ENCODE results near the gene WLS. TPM values are rescaled to one million over a fixed set of nuclear protein-coding genes. Genes with fewer than 3 reads are reported as not detected.

The WLS gene
- total and polyA plus RNA-seq, 2 donors (not counting 1 experiment from before 2014, with no cell fraction given) = 0.49 TPM; not detected in 1

DNA sequence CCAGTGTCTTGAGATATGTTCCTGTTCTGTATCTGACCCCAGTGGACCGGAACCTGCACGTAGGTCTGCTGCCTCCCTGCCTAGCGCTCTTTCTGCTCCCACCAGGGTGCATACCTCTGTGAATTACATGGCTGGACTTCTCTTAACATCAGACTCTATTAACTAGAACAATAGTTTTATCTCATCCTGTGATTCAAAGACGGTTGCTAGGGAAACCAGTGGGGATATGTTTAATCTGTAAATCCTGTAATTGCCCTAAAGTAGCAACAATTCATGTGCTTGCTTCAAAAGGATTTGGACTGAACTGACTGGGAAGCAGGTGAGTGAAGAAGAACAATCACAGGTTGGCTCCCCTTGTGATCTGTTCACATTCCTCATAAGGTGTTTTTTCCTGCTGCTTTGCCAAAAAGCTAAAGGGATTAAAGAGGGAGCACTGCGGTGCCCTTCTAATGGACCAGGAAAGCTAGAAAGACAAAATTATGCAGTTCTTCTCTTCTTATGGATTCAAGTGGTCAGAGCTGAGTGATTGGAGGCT is 129.2 kb downstream of the WLS start:
- Mint-ChIP-seq H3K9me3 (ENCODE audit: insufficient read depth) (no peaks in the 10 kb centered on the region), H3K4me1 (no peaks in the 10 kb centered on the region), H3K4me3 (no peak overlapping the region), H3K27me3 (peaks cover 26% of the 10 kb centered on the region), H3K27ac (no peak overlapping the region)
- ChIA-PET CTCF (interaction anchor here (1.7 to 2.1 kb wide), 3 partner anchors 11 to 17 kb away, joined by 4 to 13 read pairs (median 7); no protein-coding TSS in a partner anchor), POLR2A (no interaction called here)
- ATAC-seq (ENCODE audit: low read depth) = no peak
- Histone ChIP-seq H4K20me1 (ENCODE audit: control insufficient read depth, insufficient read depth, low read length, poor library complexity, severe bottlenecking) (no peaks in the 10 kb centered on the region), H3K4me2 (replicated peaks; ENCODE audit: low read depth, low read length, poor library complexity, severe bottlenecking) (no peak overlapping the region), H3K9ac (ENCODE audit: low read length) (no peak overlapping the region), H3K27me3 (replicated peaks in 1 of 4; ENCODE audit: control extremely low read depth in 1 of 4, control insufficient read depth in 3 of 4, insufficient read depth in 4 of 4, low read length in 3 of 4) (peaks cover 0 to 5% (median 0%) of the 10 kb centered on the region in 4 experiments), H3K36me3 (replicated peaks in 1 of 2; ENCODE audit: control extremely low read depth in 1 of 2, control insufficient read depth in 1 of 2, extremely low read depth in 1 of 2, insufficient read depth in 2 of 2, low read length in 1 of 2) (no peaks in the 10 kb centered on the region), H3K9me3 (ENCODE audit: control extremely low read depth in 1 of 3, control insufficient read depth in 2 of 3, insufficient read depth in 1 of 3, low read length in 2 of 3) (no peaks in the 10 kb centered on the region), H3K4me1 (ENCODE audit: control insufficient read depth in 2 of 2, insufficient read depth in 2 of 2, low read length in 2 of 2) (no peaks in the 10 kb centered on the region), H3K79me2 (ENCODE audit: control insufficient read depth, insufficient read depth, low read length) (no peaks in the 10 kb centered on the region), H3K4me3 (ENCODE audit: control extremely low read depth in 1 of 5, extremely low read depth in 1 of 5, insufficient read depth in 1 of 5, low read depth in 2 of 5, low read length in 4 of 5) (no peak overlapping the region), H2AFZ (ENCODE audit: insufficient read depth, low read depth, low read length, poor library complexity, severe bottlenecking) (no peak overlapping the region), H3K27ac (ENCODE audit: low read length in 2 of 2) (no peak overlapping the region)
- no peak for TF ChIP-seq EZH2 (IDR thresholded peaks at IDR 0.05; ENCODE audit: borderline replicate concordance, insufficient read depth, low read depth, low read length, poor library complexity, severe bottlenecking)
- no peak for TF ChIP-seq CTCF (IDR thresholded peaks at IDR 0.05)
- 100% methylated on average over 4 of the region's 5 CpGs for WGBS (ENCODE audit: insufficient coverage)
- DNase-seq = no peak
- intact Hi-C loops (cut with micrococcal nuclease) = no loop called here

DNA sequence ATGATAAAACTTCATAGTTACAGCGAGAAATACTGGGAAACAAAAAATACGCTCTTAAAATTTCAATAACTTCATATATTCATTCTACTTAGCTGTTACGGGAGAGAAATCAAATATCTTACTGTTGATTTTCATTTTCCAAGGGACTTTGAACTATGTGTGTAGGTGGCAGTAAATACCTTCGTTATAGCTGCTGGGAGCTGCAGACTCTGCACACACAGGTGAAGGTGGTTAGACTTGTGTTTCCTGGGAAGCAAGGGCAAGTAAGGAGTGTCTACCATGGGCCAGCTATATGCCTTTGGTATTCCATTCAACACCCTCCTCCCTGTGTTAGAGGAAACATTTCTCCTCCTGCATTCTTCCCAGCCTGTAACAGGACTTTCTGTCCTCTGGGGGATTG is 130.5 kb downstream of the WLS start:
- Histone ChIP-seq H3K9me3 (ENCODE audit: control extremely low read depth in 1 of 3, control insufficient read depth in 2 of 3, insufficient read depth in 1 of 3, low read length in 2 of 3) (no peaks in the 10 kb centered on the region), H3K27me3 (replicated peaks in 1 of 4; ENCODE audit: control extremely low read depth in 1 of 4, control insufficient read depth in 3 of 4, insufficient read depth in 4 of 4, low read length in 3 of 4) (peaks cover 0 to 5% (median 0%) of the 10 kb centered on the region in 4 experiments), H3K4me2 (replicated peaks; ENCODE audit: low read depth, low read length, poor library complexity, severe bottlenecking) (no peak overlapping the region), H3K4me1 (ENCODE audit: control insufficient read depth in 2 of 2, insufficient read depth in 2 of 2, low read length in 2 of 2) (no peaks in the 10 kb centered on the region), H4K20me1 (ENCODE audit: control insufficient read depth, insufficient read depth, low read length, poor library complexity, severe bottlenecking) (no peaks in the 10 kb centered on the region), H3K79me2 (ENCODE audit: control insufficient read depth, insufficient read depth, low read length) (no peaks in the 10 kb centered on the region), H2AFZ (ENCODE audit: insufficient read depth, low read depth, low read length, poor library complexity, severe bottlenecking) (no peak overlapping the region), H3K27ac (ENCODE audit: low read length in 2 of 2) (no peak overlapping the region), H3K36me3 (replicated peaks in 1 of 2; ENCODE audit: control extremely low read depth in 1 of 2, control insufficient read depth in 1 of 2, extremely low read depth in 1 of 2, insufficient read depth in 2 of 2, low read length in 1 of 2) (no peaks in the 10 kb centered on the region), H3K4me3 (ENCODE audit: control extremely low read depth in 1 of 5, extremely low read depth in 1 of 5, insufficient read depth in 1 of 5, low read depth in 2 of 5, low read length in 4 of 5) (no peak overlapping the region), H3K9ac (ENCODE audit: low read length) (no peak overlapping the region)
- H3K4me3 Mint-ChIP-seq = no peak overlapping the region
- ATAC-seq (ENCODE audit: low read depth) = no peak
- no peaks in the 10 kb centered on the region for H3K4me1 Mint-ChIP-seq
- no peaks in the 10 kb centered on the region for H3K9me3 Mint-ChIP-seq (ENCODE audit: insufficient read depth)
- peaks cover 25% of the 10 kb centered on the region for H3K27me3 Mint-ChIP-seq
- TF ChIP-seq CTCF (IDR thresholded peaks at IDR 0.05) (no peak), EZH2 (IDR thresholded peaks at IDR 0.05; ENCODE audit: borderline replicate concordance, insufficient read depth, low read depth, low read length, poor library complexity, severe bottlenecking) (no peak)
- no peak for DNase-seq
- ChIA-PET POLR2A (no interaction called here), CTCF (interaction anchor here (1.2 to 1.7 kb wide), 2 partner anchors 15 to 18 kb away, joined by 3 to 4 read pairs; no protein-coding TSS in a partner anchor)
- no CpG with 5 or more reads among the region's 4 CpGs for WGBS (ENCODE audit: insufficient coverage)
- intact Hi-C loops (cut with micrococcal nuclease) = no loop called here
- no peak overlapping the region for H3K27ac Mint-ChIP-seq

Measured in B cell (primary cell).